Stimulated activated CD8-positive, alpha-beta memory T cell treated with anti-CD3 and anti-CD28 coated beads, Interleukin-7, amount 100 ng/mL, for 1 hour (primary cell): Measurements from ENCODE around the gene FAM110C.
"Not testable (repeated sequence)": the region's sequence is repeated elsewhere in the genome, so short reads cannot be mapped to it uniquely, and the experiment has no call there.

Experiments used
- DNase-seq, 2 donors: peaks; one replicate each; pipeline ENCODE4 v3.0.0-alpha.2; 2020; ENCODE audit warnings: low read depth in 2 of 2

The FAM110C gene

DNA sequence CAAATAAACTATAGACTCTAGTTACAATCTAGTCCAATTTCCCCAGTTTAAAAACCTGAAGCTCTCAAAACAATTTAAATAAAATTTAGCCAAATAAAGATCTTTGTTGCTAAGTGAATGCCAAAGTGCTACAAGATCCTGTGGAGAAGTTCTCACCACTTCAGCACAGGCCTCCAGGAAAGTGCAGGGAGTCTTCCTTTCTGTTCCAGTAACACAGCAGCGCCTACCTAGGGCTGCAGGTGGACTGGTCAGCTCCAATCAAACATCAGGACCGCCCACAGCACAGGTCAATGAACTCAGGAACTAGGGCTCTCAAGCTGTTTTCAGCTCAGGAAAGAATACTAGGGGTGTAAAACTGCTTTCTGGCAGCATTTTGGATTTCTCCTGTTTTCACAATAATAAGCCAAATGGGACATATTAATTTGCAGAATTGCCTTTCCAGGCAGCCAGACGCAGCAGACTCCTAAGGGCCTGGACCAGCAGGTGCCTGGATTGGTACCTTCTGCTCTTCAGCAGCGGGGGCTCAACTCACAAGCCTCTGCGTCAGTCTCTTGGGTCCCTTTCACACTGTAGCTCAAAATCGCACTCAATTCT, 1.5 kb downstream of the FAM110C start:
- DNase-seq: no peak

DNA sequence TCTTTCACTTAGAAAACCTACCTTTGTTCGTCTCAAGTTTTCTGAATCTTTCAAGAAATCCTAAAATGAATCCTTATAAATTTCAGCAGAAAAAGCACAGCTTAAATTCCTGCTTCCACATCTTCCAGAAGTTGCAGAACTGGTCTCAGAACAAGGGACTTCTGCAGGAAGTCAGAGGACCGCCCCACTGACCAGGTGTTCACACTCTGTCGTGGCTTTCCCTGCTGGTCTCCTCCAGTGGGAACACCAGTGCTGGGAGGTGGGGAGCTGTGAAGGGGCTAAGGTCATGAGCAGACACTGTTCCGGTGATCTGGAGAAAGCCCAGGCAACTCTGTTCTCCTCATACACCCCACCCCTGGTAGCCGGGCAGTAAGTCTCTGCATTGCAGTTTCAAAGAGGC, 3.5 kb downstream of the FAM110C start:
- no peak for DNase-seq

- no peak for DNase-seq
These were observed 5.8 kb downstream of the FAM110C start for GRCh38 chr2:40465-40864.

DNA sequence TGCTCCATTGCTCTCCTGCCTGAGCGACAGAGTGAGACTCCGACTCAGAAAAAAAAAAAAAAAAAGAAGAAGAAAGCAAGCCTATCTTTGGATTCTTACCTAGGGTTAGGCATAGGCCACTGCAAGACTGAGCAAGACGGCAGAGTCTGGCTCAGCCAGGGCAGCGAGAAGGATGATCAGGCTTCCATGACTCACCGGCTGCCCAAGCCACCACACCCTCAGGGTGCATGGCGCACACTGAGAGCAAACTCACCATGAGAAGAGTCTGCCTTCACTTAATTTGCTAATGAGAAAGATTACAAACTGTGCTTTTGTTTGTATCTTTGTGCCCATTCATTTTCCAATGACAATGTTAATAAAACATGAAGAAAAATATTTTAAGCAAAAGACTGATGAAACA, 8.2 kb downstream of the FAM110C start:
- DNase-seq: no peak

DNA sequence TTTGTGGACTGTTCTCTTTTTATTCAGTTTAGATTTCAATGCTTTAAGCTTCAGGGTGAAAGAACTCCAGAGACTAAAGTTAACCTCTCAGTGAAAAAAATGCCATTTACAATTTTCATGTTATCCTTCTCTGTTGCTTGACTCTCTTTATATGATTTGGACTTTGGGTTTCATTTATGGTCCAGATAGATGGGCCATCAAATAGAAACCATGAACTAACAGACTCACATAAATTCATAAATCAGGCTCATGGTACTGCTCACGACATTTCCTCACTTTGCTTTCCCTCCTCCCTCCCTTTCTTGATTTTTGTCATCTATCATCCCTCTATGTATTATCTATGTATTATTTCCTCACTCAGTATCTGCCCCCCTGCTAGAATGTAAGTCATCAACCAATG, 10.0 kb downstream of the FAM110C start:
- no peak for DNase-seq

DNA sequence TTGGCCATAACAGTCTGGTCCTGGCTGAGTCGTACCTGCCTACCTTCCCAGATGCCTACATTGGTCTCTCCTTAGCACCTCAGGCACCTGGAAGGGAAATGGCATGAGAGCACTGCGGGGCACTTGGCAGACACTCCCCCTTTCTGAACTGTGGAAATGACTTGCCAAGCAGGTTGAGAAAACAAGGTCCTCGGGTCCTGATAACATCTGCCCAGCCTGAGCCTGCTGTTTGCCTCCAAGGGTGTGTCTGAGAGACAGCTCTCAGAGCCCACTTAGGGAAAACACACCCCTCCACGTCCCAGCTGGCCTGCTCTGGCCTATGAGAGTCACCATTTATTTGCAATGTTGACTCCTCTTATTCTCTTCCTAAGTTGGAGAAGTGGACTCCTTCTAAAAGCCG, 10.5 kb downstream of the FAM110C start:
- DNase-seq: no peak

DNA sequence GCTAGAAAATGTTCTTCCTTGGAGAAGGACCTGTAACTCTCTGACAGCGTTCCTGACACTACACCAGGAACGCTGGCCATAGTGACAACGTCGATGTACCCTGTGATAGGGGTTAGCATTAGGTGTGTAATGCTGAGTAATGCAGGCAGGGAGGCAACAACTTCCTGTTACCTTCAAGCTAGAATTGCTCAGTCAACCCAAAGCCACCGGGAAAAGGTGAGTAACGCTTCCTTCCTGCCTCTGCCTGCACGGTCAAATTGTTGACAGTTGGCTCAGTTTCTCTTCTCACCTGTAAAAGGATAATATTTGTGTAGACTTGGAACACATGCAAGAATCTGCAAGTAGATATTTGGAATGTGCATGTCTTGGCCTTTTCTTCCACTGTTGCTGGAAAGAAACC, 12.7 kb downstream of the FAM110C start:
- DNase-seq: no peak

GRCh38 chr2:32068-32467, 14.2 kb downstream of the FAM110C start:
- DNase-seq: no peak

- no peak for DNase-seq
These were observed 17.1 kb downstream of the FAM110C start for GRCh38 chr2:29253-29652.

DNA sequence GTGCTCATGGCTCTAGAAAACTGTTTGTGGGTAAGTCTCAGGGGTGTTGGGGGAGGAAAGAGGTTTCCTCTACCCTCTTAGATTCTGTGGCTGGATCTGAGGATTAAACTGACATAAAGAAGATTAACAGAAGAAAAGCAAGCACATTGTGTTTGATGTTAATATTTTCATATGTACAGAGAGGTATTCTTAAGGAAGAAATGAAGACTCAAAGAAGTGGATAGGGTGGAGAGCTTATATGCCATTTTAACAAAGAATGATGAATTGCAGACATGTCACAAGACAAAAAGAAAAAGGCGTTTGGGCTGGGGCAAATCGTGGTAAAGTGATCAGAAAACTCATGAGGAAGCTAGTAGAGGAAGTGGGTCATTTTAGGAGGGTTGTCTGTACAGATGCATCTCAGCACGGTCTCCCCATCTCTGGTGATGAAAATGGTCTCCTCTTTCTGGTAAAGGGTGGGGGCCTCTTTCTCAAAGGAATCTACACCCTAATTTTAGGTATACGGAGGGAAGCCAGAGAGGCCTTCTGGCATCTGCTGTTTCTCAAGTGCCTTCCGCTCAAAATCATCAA, 17.8 kb downstream of the FAM110C start:
- DNase-seq: no peak

GRCh38 chr2:26891-27290, 19.4 kb downstream of the FAM110C start:
- no peak for DNase-seq

DNA sequence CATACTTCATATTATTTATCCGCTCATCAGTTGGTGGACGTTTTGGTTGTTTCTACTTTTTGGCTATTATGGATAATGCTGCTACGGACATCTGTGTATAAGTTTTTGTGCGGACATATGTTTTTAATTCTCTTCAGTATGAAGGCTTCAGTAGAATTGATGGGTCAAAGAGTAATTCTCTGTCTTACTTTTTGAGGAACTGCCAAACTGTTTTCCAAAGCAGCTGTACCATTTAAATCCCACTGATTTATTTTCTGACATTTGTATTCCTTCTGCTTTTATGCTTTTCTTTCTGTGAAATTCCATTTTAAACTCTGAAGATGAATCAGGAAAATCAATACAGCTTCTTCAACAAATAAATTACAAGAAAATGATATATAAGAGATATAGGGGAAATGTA, 20.8 kb downstream of the FAM110C start:
- DNase-seq: no peak

DNA sequence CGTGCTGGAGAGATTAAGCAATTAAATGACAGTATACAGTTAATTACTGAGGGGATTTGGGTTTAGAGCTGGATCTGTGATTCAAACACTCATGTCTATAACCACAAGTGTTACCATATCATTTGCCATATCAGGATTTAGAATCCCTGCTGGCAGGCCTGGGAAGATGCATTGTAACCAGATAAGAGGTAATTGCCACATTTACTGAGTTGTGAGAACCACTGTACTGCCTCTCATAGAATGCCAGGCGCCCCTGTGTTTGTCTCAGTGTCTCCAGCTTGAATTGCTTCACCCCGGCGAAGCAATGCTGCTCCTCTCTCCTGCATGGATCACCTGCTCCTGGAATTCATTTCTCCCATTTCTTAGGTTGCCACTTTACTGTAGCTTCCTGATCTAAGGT, 21.7 kb downstream of the FAM110C start:
- DNase-seq: not testable (repeated sequence)

- no peak for DNase-seq
These were observed 22.2 kb downstream of the FAM110C start for GRCh38 chr2:24107-24506.

DNA sequence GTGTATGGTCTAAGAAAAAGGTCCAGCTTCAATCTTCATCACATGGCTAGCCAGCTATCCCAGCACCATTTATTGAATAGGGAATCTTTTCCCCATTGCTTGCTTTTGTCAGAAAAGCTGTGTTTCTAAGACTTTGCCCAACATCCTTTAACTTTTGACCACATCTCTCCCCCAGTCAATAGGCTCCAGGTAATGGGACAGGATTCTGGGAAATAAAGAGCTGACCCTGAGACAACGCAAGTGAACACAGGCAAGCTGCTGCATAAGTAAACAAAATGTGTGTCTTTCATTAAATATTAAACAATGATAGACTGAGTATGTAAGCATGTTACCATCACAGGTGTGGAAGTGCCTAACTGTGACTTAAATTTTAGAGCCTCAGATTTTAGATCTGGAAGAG, 23.0 kb downstream of the FAM110C start:
- no peak for DNase-seq

DNA sequence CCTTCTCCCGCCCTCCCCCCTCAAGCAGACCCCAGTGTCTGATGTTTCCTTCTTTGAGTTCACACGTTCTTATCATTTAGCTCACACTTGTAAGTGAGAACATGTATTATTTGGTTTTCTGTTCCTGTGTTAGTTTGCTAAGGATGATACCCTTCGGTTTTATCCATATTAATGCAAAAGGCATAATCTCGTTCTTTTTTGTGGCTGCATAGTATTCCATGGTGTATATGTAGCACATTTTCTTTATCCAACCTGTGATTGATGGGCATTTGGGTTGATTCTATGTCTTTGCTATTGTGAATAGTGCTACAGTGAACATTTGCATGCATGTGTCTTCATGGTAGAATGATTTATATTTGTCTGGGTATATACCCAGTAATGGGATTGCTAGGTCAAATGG, 24.1 kb downstream of the FAM110C start:
- not testable (repeated sequence) for DNase-seq

- DNase-seq: not testable (repeated sequence)
These were observed 26.0 kb downstream of the FAM110C start for GRCh38 chr2:20259-20658.

- DNase-seq: no peak
These were observed 26.8 kb downstream of the FAM110C start for GRCh38 chr2:19505-19904.

- no peak for DNase-seq
These were observed 27.7 kb downstream of the FAM110C start for GRCh38 chr2:18402-19271.

GRCh38 chr2:15916-16315, 30.4 kb downstream of the FAM110C start:
- not testable (repeated sequence) for DNase-seq

DNA sequence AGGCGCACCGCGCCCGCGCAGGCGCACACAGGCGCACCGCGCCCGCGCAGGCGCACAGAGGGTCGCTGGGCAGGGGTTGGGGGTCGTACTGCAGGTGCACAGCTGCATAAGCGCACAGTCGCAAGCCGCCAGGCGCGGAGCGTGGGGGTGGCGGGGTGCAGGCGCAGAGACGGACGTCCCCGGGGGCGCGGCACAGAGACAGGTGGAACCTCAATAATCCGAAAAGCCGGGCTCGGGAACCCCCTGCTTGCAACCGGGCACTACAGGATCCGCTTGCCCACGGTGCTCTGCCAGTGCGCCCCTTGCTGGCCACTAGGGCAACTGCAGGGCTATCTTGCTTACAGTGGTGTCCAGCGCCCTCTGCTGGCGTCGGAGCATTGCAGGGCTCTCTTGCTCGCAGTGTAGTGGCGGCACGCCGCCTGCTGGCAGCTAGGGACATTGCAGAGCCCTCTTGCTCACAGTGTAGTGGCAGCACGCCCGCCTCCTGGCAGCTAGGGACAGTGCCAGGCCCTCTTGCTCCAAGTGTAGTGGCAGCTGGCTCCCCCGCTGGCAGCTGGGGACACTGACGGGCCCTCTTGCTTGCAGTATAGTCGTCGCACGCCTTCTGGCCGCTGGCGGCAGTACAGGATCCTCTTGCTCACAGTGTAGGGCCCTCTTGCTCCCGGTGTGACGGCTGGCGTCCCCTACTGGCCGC, 34.9 kb downstream of the FAM110C start:
- peak in 1 of 2 donors; percentile 15 for DNase-seq

DNA sequence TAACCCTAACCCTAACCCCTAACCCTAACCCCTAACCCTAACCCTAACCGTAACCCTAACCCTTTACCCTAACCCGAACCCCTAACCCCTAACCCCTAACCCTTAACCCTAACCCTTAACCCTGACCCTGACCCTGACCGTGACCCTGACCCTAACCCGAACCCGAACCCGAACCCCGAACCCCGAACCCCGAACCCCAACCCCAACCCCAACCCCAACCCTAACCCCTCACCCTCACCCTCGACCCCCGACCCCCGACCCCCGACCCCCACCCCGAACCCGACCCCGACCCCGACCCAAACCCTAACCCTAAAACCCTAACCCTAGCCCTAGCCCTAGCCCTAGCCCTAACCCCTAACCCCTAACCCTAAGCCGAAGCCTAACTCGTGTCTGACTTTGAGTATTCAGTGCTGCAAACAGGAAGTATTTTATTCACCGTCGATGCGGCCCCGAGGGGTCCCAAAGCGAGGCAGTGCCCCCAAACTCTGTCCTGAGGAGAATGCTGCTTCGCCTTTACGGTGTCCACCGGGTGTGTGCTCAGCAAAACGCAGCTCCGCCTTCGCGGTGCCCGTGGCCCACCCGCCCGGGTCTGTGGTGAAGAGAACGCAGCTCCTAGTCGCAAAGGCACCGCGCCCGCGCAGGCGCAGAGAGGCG, 36.0 kb downstream of the FAM110C start:
- no peak for DNase-seq
